Activated CD8-positive, alpha-beta T cell treated with anti-CD3 and anti-CD28 coated beads for 36 hours (primary cell): Measurements from ENCODE around the gene ZNF580. TPM values are rescaled to one million over a fixed set of nuclear protein-coding genes. Genes with fewer than 3 reads are reported as not detected.

ENCODE experiments used
- ATAC-seq: fragments of 200-7000 bp; cut with Tn5 transposase; one replicate; pipeline ENCODE4 v1.10.0; 2021; ENCODE audit warnings: mild to moderate bottlenecking, moderate library complexity
- CTCF ChIA-PET: fragments of 350-600 bp; sonication (Branson Sonifier 250); formaldehyde crosslinking; loops from one replicate; lab custom pipeline; 2021; ENCODE audit warnings: antibody characterized with exemption; lab: Charles Lee
- POLR2A ChIA-PET: fragments of 350-600 bp; sonication (Branson Sonifier 250); formaldehyde crosslinking; loops from one replicate; lab custom pipeline; 2021; ENCODE audit warnings: antibody characterized with exemption; lab: Charles Lee
- DNase-seq: peaks from one replicate; pipeline ENCODE4 v3.0.0-alpha.2; 2020
- H3K27ac Mint-ChIP-seq: one replicate; pipeline ENCODE4 v1.8.0; 2021; ENCODE audit warnings: mild to moderate bottlenecking, mixed read lengths
- H3K27me3 Mint-ChIP-seq: one replicate; pipeline ENCODE4 v1.8.0; 2021; ENCODE audit warnings: mixed read lengths
- H3K36me3 Mint-ChIP-seq: one replicate; pipeline ENCODE4 v1.8.0; 2021; ENCODE audit warnings: low read depth, mixed read lengths
- H3K4me1 Mint-ChIP-seq: one replicate; pipeline ENCODE4 v1.8.0; 2021; ENCODE audit warnings: low read depth, mixed read lengths
- H3K4me3 Mint-ChIP-seq: one replicate; pipeline ENCODE4 v1.8.0; 2021; ENCODE audit warnings: mild to moderate bottlenecking, moderate library complexity, mixed read lengths
- H3K9me3 Mint-ChIP-seq: one replicate; pipeline ENCODE4 v1.8.0; 2021; ENCODE audit warnings: mixed read lengths
- CTCF ChIP-seq: fragments of 200-600 bp; IDR thresholded peaks from one replicate; pipeline ENCODE4 v1.8.0; 2022; ENCODE audit warnings: antibody characterized with exemption, mild to moderate bottlenecking
- intact Hi-C: fragments of 100-400 bp; cut with micrococcal nuclease; formaldehyde crosslinking; loops from one replicate; pipeline ENCODE4 v1.10.0; 2022
- total RNA-seq, 2 experiments: library from RNA; stranded (reverse); gene quantifications; one replicate each; pipeline ENCODE4 v1.2.3, GENCODE V29; 2021

Gene ZNF580
- total RNA-seq, 2 experiments from 2014 or later, result 24.8 to 26.2 TPM

DNA sequence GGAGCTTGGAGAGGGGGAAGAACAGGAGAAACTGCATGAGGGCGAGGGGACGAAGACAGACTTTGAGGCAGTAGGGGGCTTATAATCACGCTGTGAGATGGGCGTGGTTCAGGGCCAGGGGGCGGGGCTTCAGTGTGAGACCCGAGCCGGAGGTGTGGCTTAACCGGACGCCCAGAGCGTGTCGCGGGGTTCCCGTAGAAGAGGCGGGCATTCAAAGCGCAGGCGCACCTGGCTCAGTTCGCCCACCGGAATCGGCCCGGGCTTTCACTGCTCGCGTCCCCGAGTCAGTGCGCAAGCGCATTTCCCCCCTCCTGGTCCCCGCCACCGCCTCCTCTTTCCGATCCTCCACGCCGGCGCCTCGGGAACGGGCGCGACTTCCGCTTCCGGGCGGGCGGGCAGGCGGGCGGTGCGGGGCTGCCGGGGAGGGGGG, 35.6 kb upstream of the ZNF580 start:
- Mint-ChIP-seq H3K36me3 (peaks cover 30% of the 10 kb centered on the region), H3K9me3 (peaks cover 2% of the 10 kb centered on the region), H3K4me1 (peaks cover 53% of the 10 kb centered on the region), H3K4me3 (peak overlapping the region; percentile 80), H3K27me3 (no peaks in the 10 kb centered on the region), H3K27ac (peak overlapping the region; percentile 91)
- POLR2A ChIA-PET, result interaction anchor here (1.0 to 2.5 kb wide), 6 partner anchors 8 to 214 kb away, joined by 3 to 26 read pairs (median 4); partner anchors contain the start of gene ZNF784
- intact Hi-C loops, result no loop called here
- CTCF ChIA-PET, result interaction anchor here (1.0 to 2.4 kb wide), 18 partner anchors 12 to 138 kb away, joined by 3 to 22 read pairs (median 8); partner anchors contain the start of genes U2AF2 and ZNF784
- TF ChIP-seq CTCF, result no peak
- ATAC-seq (peak; percentile 86), DNase-seq (peak; percentile 99)

GRCh38 chr19:55605637-55606470, 34.9 kb upstream of the ZNF580 start, which contains the start of gene ZNF865:
Gene ZNF865, plus strand, starts transcription at chr19:55605647. Its CDS starts 7,972 bp downstream, at chr19:55613619.
- Mint-ChIP-seq H3K27me3 (no peaks in the 10 kb centered on the region), H3K4me1 (peaks cover 56% of the 10 kb centered on the region), H3K4me3 (peak within 1 kb of the TSS; percentile 92), H3K36me3 (peaks cover 35% of the 10 kb centered on the region), H3K27ac (peak within 1 kb of the TSS; percentile 96), H3K9me3 (peaks cover 2% of the 10 kb centered on the region)
- ChIA-PET POLR2A (interaction anchor here (1.0 to 2.5 kb wide), 7 partner anchors 10 to 36 kb away, joined by 3 to 26 read pairs (median 5); partner anchors contain the start of genes ZNF579 and ZNF784), CTCF (interaction anchor here (0.8 to 2.4 kb wide), 30 partner anchors 11 to 138 kb away, joined by 3 to 22 read pairs (median 6); partner anchors contain the start of genes CCDC106, NAT14, U2AF2 and ZNF628)
- TF ChIP-seq CTCF, result peak; percentile 66
- ATAC-seq (peak; percentile 26), DNase-seq (peak; percentile 87)
- intact Hi-C loops, result no loop called here

DNA sequence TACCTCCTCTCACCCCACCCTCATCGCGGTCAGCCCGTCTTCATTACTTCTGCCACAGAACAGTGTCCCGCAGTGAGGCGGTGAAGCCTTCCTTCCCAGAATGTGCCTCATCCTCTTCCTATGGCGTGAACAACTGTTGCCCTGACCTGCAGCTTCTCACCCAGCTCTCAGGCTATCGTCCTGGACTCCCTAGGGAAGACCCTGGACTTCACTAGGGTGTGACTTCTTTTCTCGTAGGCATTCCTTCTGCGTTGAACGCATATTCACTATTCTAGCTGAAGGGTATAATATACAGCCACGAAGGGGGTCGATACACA, 34.4 kb upstream of the ZNF580 start:
- Mint-ChIP-seq H3K27me3 (no peaks in the 10 kb centered on the region), H3K27ac (peak overlapping the region; percentile 96), H3K4me3 (peak overlapping the region; percentile 92), H3K36me3 (peaks cover 38% of the 10 kb centered on the region), H3K9me3 (peaks cover 2% of the 10 kb centered on the region), H3K4me1 (peaks cover 55% of the 10 kb centered on the region)
- ChIA-PET POLR2A (interaction anchor here (1.0 to 2.5 kb wide), 7 partner anchors 9 to 36 kb away, joined by 3 to 26 read pairs (median 5); partner anchors contain the start of genes ZNF579 and ZNF784), CTCF (interaction anchor here (0.8 to 2.4 kb wide), 30 partner anchors 11 to 139 kb away, joined by 3 to 22 read pairs (median 6); partner anchors contain the start of genes CCDC106, NAT14, U2AF2 and ZNF628)
- TF ChIP-seq CTCF, result peak; percentile 13
- no peak for DNase-seq
- ATAC-seq, result no peak
- intact Hi-C loops, result no loop called here

- Mint-ChIP-seq H3K9me3 (peaks cover 2% of the 10 kb centered on the region), H3K4me3 (peak overlapping the region; percentile 92), H3K36me3 (peaks cover 38% of the 10 kb centered on the region), H3K27me3 (no peaks in the 10 kb centered on the region), H3K4me1 (peaks cover 56% of the 10 kb centered on the region), H3K27ac (peak overlapping the region; percentile 96)
- ChIA-PET POLR2A (interaction anchor here (1.0 to 2.5 kb wide), 5 partner anchors 9 to 30 kb away, joined by 3 to 26 read pairs (median 5); partner anchors contain the start of gene ZNF784), CTCF (interaction anchor here (0.8 to 2.4 kb wide), 29 partner anchors 10 to 139 kb away, joined by 3 to 22 read pairs (median 7); partner anchors contain the start of genes CCDC106, NAT14, U2AF2 and ZNF628)
- ATAC-seq, result no peak
- DNase-seq, result no peak
- no peak for TF ChIP-seq CTCF
- intact Hi-C loops, result no loop called here
These were observed 34.0 kb upstream of the ZNF580 start for GRCh38 chr19:55606817-55607216.
